ENCODE data around the gene IKZF5. TPM values are rescaled to one million over a fixed set of nuclear protein-coding genes. Genes with fewer than 3 reads are reported as not detected.

IKZF5 gene
- total RNA-seq, 5 donors from 2014 or later (not counting 1 experiment from before 2014, with no cell fraction given) = 22.6 to 68.1 (median 29.4) TPM

GRCh38 chr10:123018531-123018930 is 9.9 kb upstream of the IKZF5 start:
- H3K27ac Mint-ChIP-seq = no peak overlapping the region
- no peaks in the 10 kb centered on the region for H3K36me3 ChIP-seq (ENCODE audit: control insufficient read depth in 2 of 2, extremely low read depth in 1 of 2, insufficient read depth in 1 of 2, low read length in 1 of 2)

GRCh38 chr10:123017421-123018165 is 9.0 kb upstream of the IKZF5 start:
- Histone ChIP-seq H3K36me3 (ENCODE audit: control insufficient read depth in 2 of 2, extremely low read depth in 1 of 2, insufficient read depth in 1 of 2, low read length in 1 of 2) (no peaks in the 10 kb centered on the region), H3K4me1 (ENCODE audit: control insufficient read depth in 1 of 2, extremely low read depth in 1 of 2, insufficient read depth in 2 of 2, low read length in 2 of 2) (no peaks in the 10 kb centered on the region), H3K9me3 (no peaks in the 10 kb centered on the region), H3K4me3 (ENCODE audit: control insufficient read depth in 1 of 2, extremely low read depth in 1 of 2, low read length in 1 of 2) (no peak overlapping the region), H3K27ac (ENCODE audit: low read length) (no peak overlapping the region), H3K27me3 (replicated peaks in 1 of 2; ENCODE audit: control insufficient read depth in 2 of 2, extremely low read depth in 1 of 2, insufficient read depth in 2 of 2, low read length in 1 of 2) (no peaks in the 10 kb centered on the region)
- ChIA-PET CTCF (interaction anchor here in 1 of 2 donors (0.6 kb wide), 1 partner anchor 248 kb away, joined by 3 read pairs; no protein-coding TSS in a partner anchor), POLR2A (interaction anchor here (0.6 kb wide), 2 partner anchors 11 to 65 kb away, joined by 3 read pairs; no protein-coding TSS in a partner anchor)
- Mint-ChIP-seq H3K9me3 (no peaks in the 10 kb centered on the region), H3K27me3 (no peaks in the 10 kb centered on the region), H3K27ac (no peak overlapping the region), H3K36me3 (peaks cover 20% of the 10 kb centered on the region), H3K4me1 (peaks cover 2 to 19% (median 5%) of the 10 kb centered on the region in 3 donors), H3K4me3 (no peak overlapping the region)
- ATAC-seq (replicated peaks in 1 of 4) = no peak
- 81% methylated on average over 4 of the region's 9 CpGs for WGBS (ENCODE audit: insufficient coverage)
- no peak for DNase-seq

More at GRCh38 chr10:123018531-123018930, 9.9 kb upstream of the IKZF5 start:
- H3K9me3 ChIP-seq = no peaks in the 10 kb centered on the region
- ChIA-PET POLR2A (interaction anchor here in 1 of 2 donors (0.6 kb wide), 1 partner anchor 12 kb away, joined by 3 read pairs; no protein-coding TSS in a partner anchor), CTCF (no interaction called here)
- H3K27me3 ChIP-seq (replicated peaks in 1 of 2; ENCODE audit: control insufficient read depth in 2 of 2, extremely low read depth in 1 of 2, insufficient read depth in 2 of 2, low read length in 1 of 2) = no peaks in the 10 kb centered on the region
- H3K9me3 Mint-ChIP-seq = no peaks in the 10 kb centered on the region
- H3K4me3 Mint-ChIP-seq = no peak overlapping the region
- H3K36me3 Mint-ChIP-seq = peaks cover 18% of the 10 kb centered on the region
- DNase-seq (no peak), ATAC-seq (replicated peaks in 1 of 4) (no peak)
- H3K27ac ChIP-seq (ENCODE audit: low read length) = no peak overlapping the region
- WGBS (ENCODE audit: insufficient coverage) = no CpG with 5 or more reads among the region's 7 CpGs
- no peaks in the 10 kb centered on the region for H3K4me1 ChIP-seq (ENCODE audit: control insufficient read depth in 1 of 2, extremely low read depth in 1 of 2, insufficient read depth in 2 of 2, low read length in 2 of 2)
- H3K4me1 Mint-ChIP-seq = peaks cover 2 to 19% (median 5%) of the 10 kb centered on the region in 3 donors
- H3K27me3 Mint-ChIP-seq = no peaks in the 10 kb centered on the region
- H3K4me3 ChIP-seq (ENCODE audit: control insufficient read depth in 1 of 2, extremely low read depth in 1 of 2, low read length in 1 of 2) = no peak overlapping the region

GRCh38 chr10:123016228-123016627 is 7.6 kb upstream of the IKZF5 start:
- Mint-ChIP-seq H3K27ac (no peak overlapping the region), H3K4me3 (no peak overlapping the region), H3K36me3 (peaks cover 27% of the 10 kb centered on the region), H3K27me3 (no peaks in the 10 kb centered on the region), H3K4me1 (peaks cover 3 to 19% (median 5%) of the 10 kb centered on the region in 3 donors), H3K9me3 (no peaks in the 10 kb centered on the region)
- no peak overlapping the region for H3K27ac ChIP-seq (ENCODE audit: low read length)
- ChIA-PET CTCF (no interaction called here), POLR2A (interaction anchor here in 1 of 2 donors (0.6 kb wide), 1 partner anchor 14 kb away, joined by 5 read pairs; no protein-coding TSS in a partner anchor)
- no CpG with 5 or more reads among the region's 4 CpGs for WGBS (ENCODE audit: insufficient coverage)
- H3K4me1 ChIP-seq (ENCODE audit: control insufficient read depth in 1 of 2, extremely low read depth in 1 of 2, insufficient read depth in 2 of 2, low read length in 2 of 2) = no peaks in the 10 kb centered on the region
- no peak overlapping the region for H3K4me3 ChIP-seq (ENCODE audit: control insufficient read depth in 1 of 2, extremely low read depth in 1 of 2, low read length in 1 of 2)
- H3K36me3 ChIP-seq (ENCODE audit: control insufficient read depth in 2 of 2, extremely low read depth in 1 of 2, insufficient read depth in 1 of 2, low read length in 1 of 2) = no peaks in the 10 kb centered on the region
- ATAC-seq (replicated peaks in 1 of 4) = no peak
- DNase-seq = no peak
- H3K27me3 ChIP-seq (replicated peaks in 1 of 2; ENCODE audit: control insufficient read depth in 2 of 2, extremely low read depth in 1 of 2, insufficient read depth in 2 of 2, low read length in 1 of 2) = no peaks in the 10 kb centered on the region
- no peaks in the 10 kb centered on the region for H3K9me3 ChIP-seq

- H3K4me1 Mint-ChIP-seq = peaks cover 14 to 29% (median 19%) of the 10 kb centered on the region in 3 donors
- no peak overlapping the region for H3K27ac Mint-ChIP-seq
- POLR2A ChIA-PET = interaction anchor here in 1 of 2 donors (0.6 kb wide), 1 partner anchor 19 kb away, joined by 3 read pairs; no protein-coding TSS in a partner anchor
- peaks cover 27% of the 10 kb centered on the region for H3K36me3 Mint-ChIP-seq
- peaks cover 1% of the 10 kb centered on the region in 2 experiments for H3K4me1 ChIP-seq (ENCODE audit: control insufficient read depth in 1 of 2, extremely low read depth in 1 of 2, insufficient read depth in 2 of 2, low read length in 2 of 2)
- H3K4me3 ChIP-seq (ENCODE audit: control insufficient read depth in 1 of 2, extremely low read depth in 1 of 2, low read length in 1 of 2) = no peak overlapping the region
- H3K9me3 Mint-ChIP-seq = no peaks in the 10 kb centered on the region
- no peak overlapping the region for H3K4me3 Mint-ChIP-seq
- H3K27ac ChIP-seq (ENCODE audit: low read length) = no peak overlapping the region
- DNase-seq (no peak), ATAC-seq (replicated peaks in 1 of 4) (no peak)
- no peaks in the 10 kb centered on the region for H3K27me3 Mint-ChIP-seq
- H3K36me3 ChIP-seq (ENCODE audit: control insufficient read depth in 2 of 2, extremely low read depth in 1 of 2, insufficient read depth in 1 of 2, low read length in 1 of 2) = no peaks in the 10 kb centered on the region
- WGBS (ENCODE audit: insufficient coverage) = 100% methylated on average over 2 of the region's 2 CpGs
- no peaks in the 10 kb centered on the region for H3K9me3 ChIP-seq
- CTCF ChIA-PET = interaction anchor here in 1 of 2 donors (0.6 kb wide), 1 partner anchor 100 kb away, joined by 3 read pairs; no protein-coding TSS in a partner anchor
- no peaks in the 10 kb centered on the region for H3K27me3 ChIP-seq (replicated peaks in 1 of 2; ENCODE audit: control insufficient read depth in 2 of 2, extremely low read depth in 1 of 2, insufficient read depth in 2 of 2, low read length in 1 of 2)
Observed at GRCh38 chr10:123014772-123015171, 6.2 kb upstream of the IKZF5 start.

- H3K36me3 Mint-ChIP-seq = peaks cover 27% of the 10 kb centered on the region
- no peak for ATAC-seq (replicated peaks in 1 of 4)
Observed at GRCh38 chr10:123013456-123014419, 5.1 kb upstream of the IKZF5 start.

GRCh38 chr10:123011987-123012386 is 3.4 kb upstream of the IKZF5 start:
- Histone ChIP-seq H3K36me3 (ENCODE audit: control insufficient read depth in 2 of 2, extremely low read depth in 1 of 2, insufficient read depth in 1 of 2, low read length in 1 of 2) (no peaks in the 10 kb centered on the region), H3K27ac (ENCODE audit: low read length) (no peak overlapping the region), H3K9me3 (no peaks in the 10 kb centered on the region), H3K4me1 (ENCODE audit: control insufficient read depth in 1 of 2, extremely low read depth in 1 of 2, insufficient read depth in 2 of 2, low read length in 2 of 2) (peaks cover 13 to 17% of the 10 kb centered on the region in 2 experiments), H3K4me3 (ENCODE audit: control insufficient read depth in 1 of 2, extremely low read depth in 1 of 2, low read length in 1 of 2) (no peak overlapping the region), H3K27me3 (replicated peaks in 1 of 2; ENCODE audit: control insufficient read depth in 2 of 2, extremely low read depth in 1 of 2, insufficient read depth in 2 of 2, low read length in 1 of 2) (no peaks in the 10 kb centered on the region)
- Mint-ChIP-seq H3K4me3 (no peak overlapping the region), H3K27me3 (no peaks in the 10 kb centered on the region), H3K36me3 (peaks cover 30% of the 10 kb centered on the region), H3K4me1 (peaks cover 33 to 48% (median 40%) of the 10 kb centered on the region in 3 donors), H3K9me3 (no peaks in the 10 kb centered on the region), H3K27ac (no peak overlapping the region)
- DNase-seq = no peak
- ChIA-PET CTCF (interaction anchor here in 1 of 2 donors (0.6 kb wide), 1 partner anchor 1405 kb away, joined by 7 read pairs; no protein-coding TSS in a partner anchor), POLR2A (interaction anchor here (0.6 kb wide), 3 partner anchors 230 to 622 kb away, joined by 3 to 4 read pairs (median 4); no protein-coding TSS in a partner anchor)
- ATAC-seq (replicated peaks in 1 of 4) = no peak
- WGBS (ENCODE audit: insufficient coverage) = 83% methylated on average over 1 of the region's 3 CpGs

More at GRCh38 chr10:123013456-123014419, 5.1 kb upstream of the IKZF5 start:
- H3K27me3 ChIP-seq (replicated peaks in 1 of 2; ENCODE audit: control insufficient read depth in 2 of 2, extremely low read depth in 1 of 2, insufficient read depth in 2 of 2, low read length in 1 of 2) = no peaks in the 10 kb centered on the region
- 95% methylated on average over 34 of the region's 43 CpGs for WGBS (ENCODE audit: insufficient coverage)
- H3K36me3 ChIP-seq (ENCODE audit: control insufficient read depth in 2 of 2, extremely low read depth in 1 of 2, insufficient read depth in 1 of 2, low read length in 1 of 2) = no peaks in the 10 kb centered on the region
- H3K4me3 Mint-ChIP-seq = no peak overlapping the region
- peaks cover 6 to 11% of the 10 kb centered on the region in 2 experiments for H3K4me1 ChIP-seq (ENCODE audit: control insufficient read depth in 1 of 2, extremely low read depth in 1 of 2, insufficient read depth in 2 of 2, low read length in 2 of 2)
- DNase-seq = no peak
- H3K4me3 ChIP-seq (ENCODE audit: control insufficient read depth in 1 of 2, extremely low read depth in 1 of 2, low read length in 1 of 2) = no peak overlapping the region
- no peaks in the 10 kb centered on the region for H3K9me3 ChIP-seq
- ChIA-PET CTCF (interaction anchor here in 1 of 2 donors (0.6 to 1.1 kb wide), 2 partner anchors 7 to 101 kb away, joined by 3 to 4 read pairs; no protein-coding TSS in a partner anchor), POLR2A (interaction anchor here in 1 of 2 donors (0.6 kb wide), 1 partner anchor 128 kb away, joined by 6 read pairs; no protein-coding TSS in a partner anchor)
- no peaks in the 10 kb centered on the region for H3K27me3 Mint-ChIP-seq
- H3K9me3 Mint-ChIP-seq = no peaks in the 10 kb centered on the region
- no peak overlapping the region for H3K27ac ChIP-seq (ENCODE audit: low read length)
- peaks cover 20 to 39% (median 25%) of the 10 kb centered on the region in 3 donors for H3K4me1 Mint-ChIP-seq
- H3K27ac Mint-ChIP-seq = no peak overlapping the region

Data from T-cell (primary cell).